GM12891 (cell line): ENCODE data around the gene C16orf87.

Experiments
- POLR2A ChIP-seq: IDR thresholded peaks from 2 replicates; pipeline ENCODE4 v1.6.1; 2011; ENCODE audit warnings: low read depth, low read length, control low read depth
- POLR2AphosphoS5 ChIP-seq: IDR thresholded peaks from 2 replicates; pipeline ENCODE4 v1.6.1; 2011; ENCODE audit warnings: low read depth, low read length, control low read depth
- POU2F2 ChIP-seq: IDR thresholded peaks from 2 replicates; pipeline ENCODE4 v1.6.1; 2011; ENCODE audit warnings: low read depth, mild to moderate bottlenecking, control low read depth, low read length, moderate library complexity
- SPI1 ChIP-seq: IDR thresholded peaks from 2 replicates; pipeline ENCODE4 v1.6.1; 2011; ENCODE audit warnings: low read depth, low read length, control low read depth
- TAF1 ChIP-seq: IDR thresholded peaks from 2 replicates; pipeline ENCODE4 v1.6.1; 2011; ENCODE audit warnings: low read depth, low read length, control low read depth

GRCh38 chr16:46845952-46846351, 15.0 kb upstream of the C16orf87 start:
- TF ChIP-seq SPI1 (no peak), TAF1 (no peak), POLR2A (no peak), POLR2AphosphoS5 (no peak), POU2F2 (no peak)
